NCI-H2029 treated with DMSO at 0.1 percent for 48 hours (cell line): ENCODE results near the gene NCKAP1.
"Not testable (repeated sequence)": the region's sequence is repeated elsewhere in the genome, so short reads cannot be mapped to it uniquely, and the experiment has no call there.

Experiments used
- DNase-seq: peaks from one replicate; lab custom pipeline; 2025; lab: John Stamatoyannopoulos, UW

NCKAP1 gene

GRCh38 chr2:182907081-182907830, 131.0 kb downstream of the NCKAP1 start:
- DNase-seq, result no peak

GRCh38 chr2:182906454-182906853, 131.8 kb downstream of the NCKAP1 start:
- DNase-seq, result no peak

GRCh38 chr2:182904844-182905243, 133.4 kb downstream of the NCKAP1 start:
- no peak for DNase-seq

- no peak for DNase-seq
Measured at GRCh38 chr2:182903566-182903965, 134.7 kb downstream of the NCKAP1 start.

GRCh38 chr2:182901748-182902147, 136.5 kb downstream of the NCKAP1 start:
- no peak for DNase-seq

GRCh38 chr2:182898718-182899117, 139.5 kb downstream of the NCKAP1 start:
- DNase-seq, result no peak

GRCh38 chr2:182897137-182897536, 141.1 kb downstream of the NCKAP1 start:
- DNase-seq, result no peak

- DNase-seq, result no peak
Measured at GRCh38 chr2:182895798-182896197, 142.5 kb downstream of the NCKAP1 start.

- no peak for DNase-seq
Measured at GRCh38 chr2:182895169-182895568, 143.1 kb downstream of the NCKAP1 start.

GRCh38 chr2:182894174-182894573, 144.1 kb downstream of the NCKAP1 start:
- DNase-seq, result no peak

GRCh38 chr2:182893666-182894065, 144.6 kb downstream of the NCKAP1 start:
- no peak for DNase-seq

GRCh38 chr2:182893035-182893434, 145.2 kb downstream of the NCKAP1 start:
- DNase-seq, result not testable (repeated sequence)

- no peak for DNase-seq
Measured at GRCh38 chr2:182891611-182892010, 146.6 kb downstream of the NCKAP1 start.

GRCh38 chr2:182890773-182891378, 147.4 kb downstream of the NCKAP1 start:
- DNase-seq, result no peak

- DNase-seq, result no peak
Measured at GRCh38 chr2:182890305-182890704, 148.0 kb downstream of the NCKAP1 start.

GRCh38 chr2:182887753-182888415, 150.4 kb downstream of the NCKAP1 start:
- no peak for DNase-seq

- no peak for DNase-seq
Measured at GRCh38 chr2:182887093-182887492, 151.2 kb downstream of the NCKAP1 start.

GRCh38 chr2:182885771-182886170, 152.5 kb downstream of the NCKAP1 start:
- DNase-seq, result no peak

GRCh38 chr2:182883451-182883850, 154.8 kb downstream of the NCKAP1 start:
- no peak for DNase-seq

- not testable (repeated sequence) for DNase-seq
Measured at GRCh38 chr2:182880100-182880499, 158.2 kb downstream of the NCKAP1 start.

- not testable (repeated sequence) for DNase-seq
Measured at GRCh38 chr2:182876653-182877052, 161.6 kb downstream of the NCKAP1 start.

- no peak for DNase-seq
Measured at GRCh38 chr2:182870227-182870626, 168.0 kb downstream of the NCKAP1 start.
